Right lung (tissue), 5 donors: Measurements from ENCODE around the gene UCN2. TPM values are rescaled to one million over a fixed set of nuclear protein-coding genes. Genes with fewer than 3 reads are reported as not detected.

Experiments
- DNase-seq, 2 donors: peaks; one replicate each; pipeline ENCODE4 v3.0.0-alpha.2; 2013
- polyA plus RNA-seq, 5 donors: library from polyadenylated mRNA; unstranded; fragments of 120-200 nt; gene quantifications; one replicate each; pipeline versions ENCODE4 v1.2.1 to v1.2.3, GENCODE V29; 2013; ENCODE audit warnings: inconsistent platforms in 1 of 5, low replicate concordance in 1 of 5; ENCODE audit not compliant: insufficient read length in 5 of 5, insufficient read depth in 1 of 5

Gene UCN2
- polyA plus RNA-seq, 5 donors: 0.17 to 0.33 (median 0.22) TPM; not detected in 2

- DNase-seq: no peak
Measured at GRCh38 chr3:48591886-48592518, 28.4 kb upstream of the UCN2 start.

GRCh38 chr3:48591436-48591835, 27.9 kb upstream of the UCN2 start:
- no peak for DNase-seq

DNA sequence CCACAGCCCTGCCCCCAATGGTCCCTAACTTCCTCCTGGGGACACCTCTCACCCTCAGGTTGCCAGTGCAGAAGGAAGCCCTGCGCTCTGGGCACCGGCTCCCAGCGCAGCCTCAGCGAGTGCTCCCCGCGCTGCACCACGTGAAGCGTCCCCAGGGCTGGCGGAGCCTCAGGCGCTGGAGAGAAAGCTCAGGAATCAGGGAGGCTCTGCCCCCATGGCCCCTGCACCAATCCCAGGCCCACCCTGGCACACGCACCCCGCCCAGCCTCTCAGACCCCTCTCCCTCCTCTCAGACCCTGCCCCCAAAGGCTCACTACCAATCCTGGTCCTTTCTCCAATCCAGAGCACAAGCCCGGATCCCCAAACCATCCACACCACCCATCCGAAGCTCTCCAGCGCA, 24.6 kb upstream of the UCN2 start:
- DNase-seq: no peak

DNA sequence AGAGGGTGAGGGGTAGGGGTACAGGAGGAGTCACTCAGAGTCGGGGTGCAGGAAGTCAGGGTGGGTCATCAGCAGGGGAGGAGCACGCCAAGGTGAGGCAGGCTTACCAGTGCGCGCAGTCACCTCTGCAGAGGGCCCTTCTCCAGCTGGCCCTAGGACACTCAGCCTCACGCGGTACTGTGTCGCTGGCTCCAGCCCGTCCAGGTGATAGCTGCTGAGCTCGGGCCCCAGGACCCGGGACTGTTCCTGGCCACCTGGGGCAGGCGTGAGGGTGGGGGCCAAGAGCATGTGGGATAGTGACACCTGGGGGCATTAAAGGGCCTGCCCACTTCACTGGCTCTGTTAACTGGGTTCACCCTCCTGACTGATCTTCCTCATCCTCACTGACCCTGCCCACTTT, 24.1 kb upstream of the UCN2 start:
- no peak for DNase-seq

DNA sequence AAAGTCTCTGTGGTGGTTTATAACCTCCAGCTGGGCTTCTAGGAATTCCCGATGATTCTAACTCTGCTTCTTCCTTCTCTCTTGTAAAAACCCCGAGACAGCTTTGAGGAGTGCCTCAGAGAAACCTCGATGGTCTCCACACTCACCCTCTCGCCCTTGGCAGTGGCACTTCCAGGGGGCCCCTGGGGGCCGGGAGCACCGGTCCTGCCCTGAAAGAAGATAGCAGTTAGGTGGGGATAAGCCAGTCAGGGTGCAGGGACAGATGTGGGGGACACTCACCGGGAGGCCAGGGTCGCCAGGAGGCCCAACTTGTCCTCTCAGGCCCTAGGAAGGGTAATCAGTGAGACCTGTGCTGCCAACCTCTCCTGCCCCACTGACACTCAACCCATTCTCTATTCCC, 21.8 kb upstream of the UCN2 start:
- no peak for DNase-seq

GRCh38 chr3:48584836-48585235, 21.3 kb upstream of the UCN2 start:
- DNase-seq: no peak

- DNase-seq: no peak
Measured at GRCh38 chr3:48581621-48582481, 18.3 kb upstream of the UCN2 start.

DNA sequence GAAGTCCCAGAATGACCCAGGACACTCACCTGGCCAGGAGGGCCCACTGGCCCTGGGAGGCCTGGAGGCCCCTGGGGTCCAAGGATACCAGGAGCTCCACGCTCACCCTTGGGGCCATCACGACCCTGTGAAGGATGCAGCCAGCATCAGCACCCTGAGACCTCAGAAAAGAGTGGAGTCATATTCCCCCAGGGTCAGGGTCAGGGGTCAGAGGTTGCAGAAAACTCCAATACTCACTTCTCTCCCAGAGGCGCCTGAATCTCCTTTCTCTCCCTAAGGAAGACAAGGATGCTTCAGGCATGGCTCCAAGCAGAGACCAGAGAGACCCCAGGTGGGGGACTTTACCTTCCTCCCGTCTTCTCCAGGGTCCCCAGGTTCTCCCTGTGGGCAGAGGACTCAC, 13.1 kb upstream of the UCN2 start:
- no peak for DNase-seq

- no peak for DNase-seq
Measured at GRCh38 chr3:48575366-48575765, 11.8 kb upstream of the UCN2 start.

DNA sequence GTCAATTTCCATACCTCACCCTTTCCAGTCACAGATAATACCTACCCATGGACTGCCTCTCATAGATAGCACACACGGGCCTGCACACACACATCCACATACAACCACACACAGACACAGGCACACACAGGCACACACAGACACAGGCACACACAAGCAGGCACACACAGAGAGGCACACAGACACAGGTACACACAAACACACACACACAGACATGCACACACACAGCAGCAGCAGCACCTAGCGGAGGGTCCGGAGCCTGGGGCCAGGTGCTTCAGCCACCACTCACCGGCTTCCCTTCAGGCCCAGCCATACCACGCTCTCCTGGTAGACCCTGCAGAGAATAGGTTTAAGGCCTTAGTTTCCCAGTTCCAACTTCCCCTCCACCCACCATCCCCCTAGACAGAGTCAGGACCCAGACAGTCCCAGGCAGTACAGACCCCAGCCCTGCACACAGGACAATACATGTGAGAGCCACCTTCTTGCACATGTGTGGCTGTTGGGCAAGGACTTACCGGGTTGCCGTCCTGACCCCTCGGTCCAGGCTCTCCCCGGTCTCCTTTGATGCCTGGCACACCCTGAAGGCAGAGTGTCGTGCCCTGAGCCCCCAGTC, 10.5 kb upstream of the UCN2 start:
- DNase-seq: no peak

DNA sequence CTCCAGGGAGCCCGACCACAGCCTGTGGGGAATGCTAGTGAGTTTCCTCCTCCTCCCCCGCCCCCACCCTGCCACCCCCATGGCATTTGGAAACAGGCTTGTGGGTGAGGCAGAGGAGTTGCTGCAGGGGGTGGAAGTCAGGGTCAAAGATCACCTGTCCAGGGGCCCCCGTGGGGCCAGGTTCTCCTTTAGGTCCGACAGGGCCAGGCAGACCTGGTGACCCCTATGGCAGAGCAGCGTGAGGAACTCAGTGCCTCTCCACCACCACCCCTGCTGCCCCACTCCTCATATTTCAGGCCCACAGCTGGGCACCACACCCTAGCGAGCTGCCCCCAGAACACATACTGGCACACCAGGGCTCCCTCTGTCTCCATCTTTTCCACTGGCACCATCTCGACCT, 8.9 kb upstream of the UCN2 start:
- no peak for DNase-seq

- no peak for DNase-seq
Measured at GRCh38 chr3:48571938-48572337, 8.4 kb upstream of the UCN2 start.

GRCh38 chr3:48569808-48570450, 6.3 kb upstream of the UCN2 start:
- no peak for DNase-seq

GRCh38 chr3:48569400-48569799, 5.8 kb upstream of the UCN2 start:
- DNase-seq: no peak

DNA sequence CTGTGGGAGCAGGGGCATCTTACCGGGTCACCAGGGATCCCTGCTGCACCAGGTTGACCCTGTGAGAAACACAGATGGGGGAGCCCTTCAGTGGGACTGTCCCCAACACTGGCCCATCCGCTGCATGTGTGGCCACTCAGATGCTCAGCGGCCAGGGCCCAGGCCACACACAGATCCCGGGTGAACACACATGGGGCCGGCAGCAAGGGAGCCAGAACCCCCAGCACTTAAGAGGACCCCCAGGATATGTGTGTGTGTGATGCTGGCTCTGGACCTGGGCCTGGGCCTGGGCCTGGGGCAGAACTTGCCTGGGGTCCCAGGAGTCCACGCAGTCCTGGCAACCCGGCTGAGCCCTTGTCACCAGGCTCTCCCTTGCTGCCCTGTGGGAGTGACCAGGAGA, 4.9 kb upstream of the UCN2 start:
- DNase-seq: no peak

- DNase-seq: no peak
Measured at GRCh38 chr3:48567500-48567899, 3.9 kb upstream of the UCN2 start.

- DNase-seq: no peak
Measured at GRCh38 chr3:48567090-48567489, 3.5 kb upstream of the UCN2 start.

DNA sequence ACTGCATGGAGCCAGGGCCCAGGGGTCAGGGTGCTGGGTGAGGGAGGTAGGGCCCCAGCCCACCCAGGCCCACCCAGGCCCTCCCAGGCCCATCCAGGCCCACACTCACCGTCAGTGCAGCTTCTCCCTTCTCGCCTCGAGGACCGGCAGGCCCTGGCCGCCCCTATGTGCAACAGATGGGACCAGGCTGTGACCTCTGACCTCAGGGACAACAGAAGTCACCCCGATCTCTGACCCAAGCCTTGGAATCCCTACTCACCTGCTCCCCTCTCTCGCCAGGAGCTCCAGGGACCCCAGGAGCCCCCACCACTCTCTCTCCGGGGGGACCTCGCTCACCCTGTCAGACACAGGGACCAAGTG, 2.8 kb upstream of the UCN2 start:
- no peak for DNase-seq

GRCh38 chr3:48565591-48566400, 2.2 kb upstream of the UCN2 start:
- no peak for DNase-seq

DNA sequence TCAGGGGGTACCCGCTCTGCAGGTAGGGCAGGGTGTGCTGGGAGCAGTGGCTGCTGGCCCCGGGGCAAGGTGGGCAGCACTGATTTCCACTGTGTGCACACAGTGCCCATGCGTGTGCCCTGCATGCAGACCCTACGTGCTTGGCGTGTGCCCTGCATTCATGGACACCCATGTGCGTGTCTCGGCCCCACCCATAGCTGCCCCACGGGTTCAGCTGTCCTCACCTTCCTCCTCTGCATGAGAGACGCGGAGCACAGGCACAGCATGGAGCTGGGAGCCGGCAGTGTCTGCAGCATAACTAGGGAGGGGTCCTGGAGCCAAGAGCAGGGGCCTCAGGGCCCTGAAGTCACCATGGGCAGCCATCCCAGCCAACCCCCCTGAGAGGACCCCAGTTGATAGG, 1.6 kb upstream of the UCN2 start:
- no peak for DNase-seq

GRCh38 chr3:48564667-48565066, 1.1 kb upstream of the UCN2 start:
- no peak for DNase-seq

GRCh38 chr3:48564022-48564421, 441 bp upstream of the UCN2 start:
- DNase-seq: no peak
